Activated T-helper 2 cell treated with anti-CD3 and anti-CD28 coated beads, Interferon-gamma antibody, Interleukin-2, Interleukin-4, amounts not matched to agents 10 μg/mL and 5 μg/mL and 100 μg/mL, durations not matched to agents 14 hours and 24 hours and 36 hours (primary cell): ENCODE results near the gene IGF1R. TPM values are rescaled to one million over a fixed set of nuclear protein-coding genes. Genes with fewer than 3 reads are reported as not detected.

Experiments used
- DNase-seq: peaks from one replicate; pipeline ENCODE4 v3.0.0; 2021; ENCODE audit warnings: low spot score
- H3K27ac Mint-ChIP-seq: one replicate; pipeline ENCODE4 v1.8.0; 2021; ENCODE audit warnings: mixed read lengths
- H3K27me3 Mint-ChIP-seq: one replicate; pipeline ENCODE4 v1.8.0; 2021; ENCODE audit warnings: low read depth, mixed read lengths
- H3K36me3 Mint-ChIP-seq: one replicate; pipeline ENCODE4 v1.8.0; 2021; ENCODE audit warnings: low read depth, mixed read lengths
- H3K4me1 Mint-ChIP-seq: one replicate; pipeline ENCODE4 v1.8.0; 2021; ENCODE audit warnings: low read depth, mixed read lengths
- H3K4me3 Mint-ChIP-seq: one replicate; pipeline ENCODE4 v1.8.0; 2021; ENCODE audit warnings: low read depth, mild to moderate bottlenecking, moderate library complexity, mixed read lengths
- H3K9me3 Mint-ChIP-seq: one replicate; pipeline ENCODE4 v1.8.0; 2021; ENCODE audit warnings: mixed read lengths
- intact Hi-C: fragments of 100-400 bp; cut with micrococcal nuclease; formaldehyde crosslinking; loops from one replicate; pipeline ENCODE4 v1.15.1; 2023
- total RNA-seq: library from RNA; stranded (reverse); gene quantifications from 2 replicates; pipeline ENCODE4 v1.2.3, GENCODE V29; 2022

The IGF1R gene
- total RNA-seq, 1 donor from 2014 or later = 31.1 TPM

GRCh38 chr15:98953000-98953787 is 304.9 kb downstream of the IGF1R start:
- H3K4me1 Mint-ChIP-seq = peaks cover 19% of the 10 kb centered on the region
- no peaks in the 10 kb centered on the region for H3K9me3 Mint-ChIP-seq
- no peak overlapping the region for H3K4me3 Mint-ChIP-seq
- intact Hi-C loops = loop anchor here (2.0 kb wide), 1 partner anchor 16 kb away; no protein-coding TSS in a partner anchor
- peak overlapping the region; percentile 69 for H3K27ac Mint-ChIP-seq
- no peak for DNase-seq
- no peaks in the 10 kb centered on the region for H3K27me3 Mint-ChIP-seq
- H3K36me3 Mint-ChIP-seq = peaks cover 29% of the 10 kb centered on the region

GRCh38 chr15:98953968-98954367 is 305.6 kb downstream of the IGF1R start:
- no peak for DNase-seq

GRCh38 chr15:98954411-98954810 is 306.1 kb downstream of the IGF1R start:
- Mint-ChIP-seq H3K4me3 (no peak overlapping the region), H3K27me3 (no peaks in the 10 kb centered on the region), H3K9me3 (no peaks in the 10 kb centered on the region), H3K27ac (no peak overlapping the region), H3K36me3 (peaks cover 30% of the 10 kb centered on the region), H3K4me1 (peaks cover 19% of the 10 kb centered on the region)
- intact Hi-C loops = no loop called here
- DNase-seq = no peak

More at GRCh38 chr15:98953968-98954367, 305.6 kb downstream of the IGF1R start:
- no peak overlapping the region for H3K27ac Mint-ChIP-seq
- no peak overlapping the region for H3K4me3 Mint-ChIP-seq
- peaks cover 32% of the 10 kb centered on the region for H3K36me3 Mint-ChIP-seq
- H3K4me1 Mint-ChIP-seq = peaks cover 19% of the 10 kb centered on the region
- H3K27me3 Mint-ChIP-seq = no peaks in the 10 kb centered on the region
- no peaks in the 10 kb centered on the region for H3K9me3 Mint-ChIP-seq
- intact Hi-C loops = loop anchor here (2.0 kb wide), 1 partner anchor 17 kb away; no protein-coding TSS in a partner anchor

- no peak overlapping the region for H3K4me3 Mint-ChIP-seq
- peaks cover 33% of the 10 kb centered on the region for H3K36me3 Mint-ChIP-seq
- H3K27me3 Mint-ChIP-seq = no peaks in the 10 kb centered on the region
- H3K27ac Mint-ChIP-seq = no peak overlapping the region
- H3K4me1 Mint-ChIP-seq = peaks cover 19% of the 10 kb centered on the region
- H3K9me3 Mint-ChIP-seq = no peaks in the 10 kb centered on the region
- intact Hi-C loops = no loop called here
- DNase-seq = no peak
Measured at GRCh38 chr15:98955331-98955730, 307.0 kb downstream of the IGF1R start.

- H3K27me3 Mint-ChIP-seq = no peaks in the 10 kb centered on the region
- H3K9me3 Mint-ChIP-seq = peaks cover 6% of the 10 kb centered on the region
- H3K36me3 Mint-ChIP-seq = peaks cover 40% of the 10 kb centered on the region
Measured at GRCh38 chr15:98955961-98956723, 307.8 kb downstream of the IGF1R start.

GRCh38 chr15:98956796-98957553 is 308.6 kb downstream of the IGF1R start:
- H3K4me1 Mint-ChIP-seq = peaks cover 18% of the 10 kb centered on the region
- intact Hi-C loops = no loop called here
- H3K27ac Mint-ChIP-seq = no peak overlapping the region
- H3K36me3 Mint-ChIP-seq = peaks cover 46% of the 10 kb centered on the region
- H3K27me3 Mint-ChIP-seq = no peaks in the 10 kb centered on the region
- H3K4me3 Mint-ChIP-seq = no peak overlapping the region
- no peak for DNase-seq
- H3K9me3 Mint-ChIP-seq = peaks cover 13% of the 10 kb centered on the region

More at GRCh38 chr15:98955961-98956723, 307.8 kb downstream of the IGF1R start:
- peaks cover 19% of the 10 kb centered on the region for H3K4me1 Mint-ChIP-seq
- intact Hi-C loops = no loop called here
- DNase-seq = no peak
- no peak overlapping the region for H3K27ac Mint-ChIP-seq
- no peak overlapping the region for H3K4me3 Mint-ChIP-seq

- no peak overlapping the region for H3K27ac Mint-ChIP-seq
- peaks cover 11% of the 10 kb centered on the region for H3K4me1 Mint-ChIP-seq
- no peak overlapping the region for H3K4me3 Mint-ChIP-seq
Measured at GRCh38 chr15:98957655-98958054, 309.3 kb downstream of the IGF1R start.

GRCh38 chr15:98958076-98958475 is 309.7 kb downstream of the IGF1R start:
- intact Hi-C loops = no loop called here
- Mint-ChIP-seq H3K4me3 (no peak overlapping the region), H3K9me3 (peaks cover 22% of the 10 kb centered on the region), H3K27me3 (no peaks in the 10 kb centered on the region), H3K4me1 (peaks cover 7% of the 10 kb centered on the region), H3K36me3 (peaks cover 53% of the 10 kb centered on the region), H3K27ac (no peak overlapping the region)
- DNase-seq = no peak

More at GRCh38 chr15:98957655-98958054, 309.3 kb downstream of the IGF1R start:
- Mint-ChIP-seq H3K9me3 (peaks cover 19% of the 10 kb centered on the region), H3K36me3 (peaks cover 49% of the 10 kb centered on the region), H3K27me3 (no peaks in the 10 kb centered on the region)
- intact Hi-C loops = no loop called here
- DNase-seq = no peak

GRCh38 chr15:98958918-98959639 is 310.7 kb downstream of the IGF1R start:
- H3K27ac Mint-ChIP-seq = no peak overlapping the region
- no peak for DNase-seq
- peaks cover 25% of the 10 kb centered on the region for H3K9me3 Mint-ChIP-seq
- no peaks in the 10 kb centered on the region for H3K4me1 Mint-ChIP-seq
- H3K36me3 Mint-ChIP-seq = peaks cover 57% of the 10 kb centered on the region
- H3K27me3 Mint-ChIP-seq = no peaks in the 10 kb centered on the region
- intact Hi-C loops = no loop called here
- H3K4me3 Mint-ChIP-seq = no peak overlapping the region

- Mint-ChIP-seq H3K9me3 (peaks cover 25% of the 10 kb centered on the region), H3K4me3 (no peak overlapping the region), H3K4me1 (no peaks in the 10 kb centered on the region), H3K27ac (no peak overlapping the region), H3K36me3 (peaks cover 57% of the 10 kb centered on the region), H3K27me3 (no peaks in the 10 kb centered on the region)
- DNase-seq = no peak
- intact Hi-C loops = no loop called here
Measured at GRCh38 chr15:98959640-98960007, 311.3 kb downstream of the IGF1R start.

GRCh38 chr15:98960555-98961050 is 312.3 kb downstream of the IGF1R start:
- peaks cover 25% of the 10 kb centered on the region for H3K9me3 Mint-ChIP-seq

GRCh38 chr15:98963444-98963843 is 315.1 kb downstream of the IGF1R start:
- Mint-ChIP-seq H3K36me3 (peaks cover 42% of the 10 kb centered on the region), H3K4me3 (no peak overlapping the region), H3K27me3 (no peaks in the 10 kb centered on the region), H3K9me3 (peaks cover 25% of the 10 kb centered on the region), H3K27ac (no peak overlapping the region), H3K4me1 (no peaks in the 10 kb centered on the region)
- no peak for DNase-seq
- intact Hi-C loops = no loop called here

More at GRCh38 chr15:98960555-98961050, 312.3 kb downstream of the IGF1R start:
- Mint-ChIP-seq H3K27me3 (no peaks in the 10 kb centered on the region), H3K36me3 (peaks cover 57% of the 10 kb centered on the region), H3K27ac (no peak overlapping the region), H3K4me3 (no peak overlapping the region), H3K4me1 (no peaks in the 10 kb centered on the region)
- intact Hi-C loops = no loop called here
- no peak for DNase-seq
